ENCODE measurements around the gene ADORA2B. TPM values are rescaled to one million over a fixed set of nuclear protein-coding genes. Genes with fewer than 3 reads are reported as not detected.

ADORA2B gene
- total RNA-seq, 1 donor = 2.2 TPM

DNA sequence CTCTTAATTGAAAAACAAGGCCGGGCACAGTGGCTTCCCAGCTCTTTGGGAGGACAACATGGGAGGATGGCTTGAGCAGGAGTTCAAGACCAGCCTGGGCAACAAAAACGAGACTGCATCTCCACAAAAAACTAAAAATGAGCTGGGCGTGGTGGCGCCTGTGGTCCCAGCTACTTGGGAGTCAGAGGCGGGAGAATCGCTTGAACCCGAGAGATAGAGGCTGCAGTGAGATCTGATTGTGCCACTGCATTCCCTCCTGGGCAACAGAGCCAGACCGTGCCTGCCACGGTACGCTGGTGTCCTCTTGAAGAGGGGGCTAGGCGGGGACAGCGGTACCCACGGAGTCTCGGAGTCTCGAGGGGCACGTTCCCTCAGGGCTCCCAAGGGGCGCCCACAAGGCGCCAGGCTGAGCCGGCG lies 27.9 kb upstream of the ADORA2B start:
- H3K27me3 ChIP-seq (ENCODE audit: insufficient read depth, low read length) = peaks cover 4% of the 10 kb centered on the region
- no peaks in the 10 kb centered on the region for H3K9me3 ChIP-seq (ENCODE audit: low read depth, low read length)
- H3K4me1 ChIP-seq (ENCODE audit: insufficient read depth, low read length) = peaks cover 22% of the 10 kb centered on the region
- no peak overlapping the region for H3K4me3 ChIP-seq (ENCODE audit: low read length)

- H3K9me3 ChIP-seq (ENCODE audit: low read depth, low read length) = no peaks in the 10 kb centered on the region
- no peak overlapping the region for H3K4me3 ChIP-seq (ENCODE audit: low read length)
- peaks cover 4% of the 10 kb centered on the region for H3K27me3 ChIP-seq (ENCODE audit: insufficient read depth, low read length)
- H3K4me1 ChIP-seq (ENCODE audit: insufficient read depth, low read length) = peaks cover 22% of the 10 kb centered on the region
Measured at GRCh38 chr17:15917438-15918027, 27.4 kb upstream of the ADORA2B start.

DNA sequence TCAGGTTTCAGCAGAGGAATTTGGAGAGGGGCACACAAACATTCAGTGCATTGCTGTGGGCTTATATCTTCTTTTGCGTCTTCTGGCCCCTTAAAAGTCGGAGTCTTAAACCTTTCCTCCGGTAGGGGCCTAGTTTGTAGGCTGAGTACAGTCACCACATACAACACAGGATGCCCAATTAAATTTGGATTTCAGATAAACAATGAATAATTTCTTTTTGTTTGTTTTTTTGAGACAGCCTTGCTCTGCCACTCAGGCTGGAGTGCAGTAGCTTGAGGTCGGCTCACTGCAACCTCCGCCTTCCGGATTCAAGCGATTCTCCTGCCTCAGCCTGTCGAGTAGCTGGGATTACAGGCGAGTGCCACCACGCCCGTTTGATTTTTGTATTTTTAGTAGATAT lies 26.7 kb upstream of the ADORA2B start:
- Histone ChIP-seq H3K4me1 (ENCODE audit: insufficient read depth, low read length) (peaks cover 22% of the 10 kb centered on the region), H3K9me3 (ENCODE audit: low read depth, low read length) (no peaks in the 10 kb centered on the region), H3K4me3 (ENCODE audit: low read length) (no peak overlapping the region), H3K27me3 (ENCODE audit: insufficient read depth, low read length) (peaks cover 4% of the 10 kb centered on the region)

- no peak overlapping the region for H3K4me3 ChIP-seq (ENCODE audit: low read length)
Measured at GRCh38 chr17:15918661-15919259, 26.2 kb upstream of the ADORA2B start.

DNA sequence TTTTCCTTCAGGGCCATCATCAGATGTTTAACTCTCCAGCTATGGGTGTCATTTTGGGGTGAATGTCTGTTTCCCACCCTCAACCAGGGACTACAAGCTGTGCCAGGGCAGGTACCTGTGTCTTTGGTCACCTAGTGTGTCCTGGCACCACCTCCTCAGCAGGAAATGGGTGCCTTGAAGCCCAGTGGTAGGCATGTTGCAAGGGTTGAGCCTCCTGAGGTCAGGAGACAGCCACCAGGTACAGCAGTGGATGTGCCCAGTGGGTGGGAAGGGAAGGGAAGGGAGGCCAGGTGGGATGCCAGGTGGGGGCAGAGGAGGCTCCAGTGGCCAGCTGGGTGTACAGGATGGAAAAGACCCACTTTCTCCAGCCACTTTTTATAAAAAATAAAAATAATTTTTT lies 25.5 kb upstream of the ADORA2B start:
- H3K4me3 ChIP-seq (ENCODE audit: low read length) = no peak overlapping the region
- no peaks in the 10 kb centered on the region for H3K9me3 ChIP-seq (ENCODE audit: low read depth, low read length)
- peaks cover 4% of the 10 kb centered on the region for H3K27me3 ChIP-seq (ENCODE audit: insufficient read depth, low read length)
- H3K4me1 ChIP-seq (ENCODE audit: insufficient read depth, low read length) = peaks cover 13% of the 10 kb centered on the region

More at GRCh38 chr17:15918661-15919259, 26.2 kb upstream of the ADORA2B start:
- peaks cover 20% of the 10 kb centered on the region for H3K4me1 ChIP-seq (ENCODE audit: insufficient read depth, low read length)
- H3K9me3 ChIP-seq (ENCODE audit: low read depth, low read length) = no peaks in the 10 kb centered on the region
- peaks cover 4% of the 10 kb centered on the region for H3K27me3 ChIP-seq (ENCODE audit: insufficient read depth, low read length)

- Histone ChIP-seq H3K4me3 (ENCODE audit: low read length) (no peak overlapping the region), H3K27me3 (ENCODE audit: insufficient read depth, low read length) (peaks cover 4% of the 10 kb centered on the region), H3K9me3 (ENCODE audit: low read depth, low read length) (no peaks in the 10 kb centered on the region)
Measured at GRCh38 chr17:15920758-15921239, 24.1 kb upstream of the ADORA2B start.

DNA sequence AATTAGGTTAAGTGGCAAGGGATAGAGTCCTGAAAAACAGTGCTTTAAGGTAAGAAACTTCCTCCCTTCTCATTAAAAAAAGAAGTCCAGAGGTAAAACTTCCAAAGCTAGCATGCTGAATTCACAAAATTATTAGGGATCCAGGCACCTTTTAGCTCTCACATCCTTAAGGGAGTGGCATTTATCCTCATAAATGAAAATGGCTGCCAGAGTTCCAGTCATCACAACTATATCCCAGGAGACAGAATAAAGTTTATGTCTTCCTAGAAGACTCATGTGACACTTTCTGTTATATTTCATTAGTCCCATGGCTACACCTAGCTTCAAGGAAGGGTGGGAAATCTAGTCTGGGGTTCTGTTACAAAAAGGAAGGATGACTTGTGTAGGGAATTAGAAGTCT lies 23.3 kb upstream of the ADORA2B start:
- Histone ChIP-seq H3K4me3 (ENCODE audit: low read length) (no peak overlapping the region), H3K27me3 (ENCODE audit: insufficient read depth, low read length) (peaks cover 4% of the 10 kb centered on the region), H3K4me1 (ENCODE audit: insufficient read depth, low read length) (peaks cover 3% of the 10 kb centered on the region), H3K9me3 (ENCODE audit: low read depth, low read length) (no peaks in the 10 kb centered on the region)

More at GRCh38 chr17:15920758-15921239, 24.1 kb upstream of the ADORA2B start:
- H3K4me1 ChIP-seq (ENCODE audit: insufficient read depth, low read length) = peaks cover 3% of the 10 kb centered on the region

- no peak overlapping the region for H3K4me3 ChIP-seq (ENCODE audit: low read length)
- no peaks in the 10 kb centered on the region for H3K9me3 ChIP-seq (ENCODE audit: low read depth, low read length)
- H3K27me3 ChIP-seq (ENCODE audit: insufficient read depth, low read length) = no peaks in the 10 kb centered on the region
- peaks cover 7% of the 10 kb centered on the region for H3K4me1 ChIP-seq (ENCODE audit: insufficient read depth, low read length)
Measured at GRCh38 chr17:15922586-15922985, 22.3 kb upstream of the ADORA2B start.

DNA sequence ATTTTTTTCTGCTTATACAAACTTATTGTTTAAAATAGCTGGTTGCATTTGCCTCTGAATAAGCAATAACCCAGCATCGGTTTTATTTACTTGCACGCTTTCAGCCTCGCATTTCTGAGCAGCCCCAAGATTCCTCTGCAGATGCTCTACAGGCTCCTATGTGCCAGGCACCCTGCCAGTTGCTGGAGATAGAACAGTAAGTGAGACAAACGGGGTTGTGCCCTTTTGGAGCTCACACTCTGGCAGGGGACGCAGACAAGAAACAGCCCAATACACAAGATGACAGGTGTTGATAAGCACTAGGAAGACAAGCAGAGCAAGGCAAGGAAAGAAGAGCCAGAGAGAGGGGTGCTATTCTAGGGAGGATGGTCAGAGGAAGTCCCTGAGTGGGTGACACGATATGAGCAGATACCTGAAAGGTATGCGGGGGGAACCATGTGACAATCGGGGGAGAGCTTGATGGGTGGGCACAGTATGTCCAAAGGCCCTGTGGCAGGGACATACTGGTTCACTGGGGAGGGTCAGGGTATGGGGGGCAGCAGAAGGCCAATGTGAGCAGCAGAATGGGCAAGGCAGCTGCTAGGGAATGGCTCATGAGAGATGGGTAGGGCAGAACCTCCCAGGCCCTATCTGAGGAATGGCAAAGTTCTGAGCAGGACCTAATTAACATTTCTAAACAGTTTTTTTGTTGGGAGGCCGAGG lies 18.7 kb upstream of the ADORA2B start:
- no peak overlapping the region for H3K4me3 ChIP-seq (ENCODE audit: low read length)
- no peaks in the 10 kb centered on the region for H3K27me3 ChIP-seq (ENCODE audit: insufficient read depth, low read length)
- H3K4me1 ChIP-seq (ENCODE audit: insufficient read depth, low read length) = peaks cover 25% of the 10 kb centered on the region
- no peaks in the 10 kb centered on the region for H3K9me3 ChIP-seq (ENCODE audit: low read depth, low read length)

DNA sequence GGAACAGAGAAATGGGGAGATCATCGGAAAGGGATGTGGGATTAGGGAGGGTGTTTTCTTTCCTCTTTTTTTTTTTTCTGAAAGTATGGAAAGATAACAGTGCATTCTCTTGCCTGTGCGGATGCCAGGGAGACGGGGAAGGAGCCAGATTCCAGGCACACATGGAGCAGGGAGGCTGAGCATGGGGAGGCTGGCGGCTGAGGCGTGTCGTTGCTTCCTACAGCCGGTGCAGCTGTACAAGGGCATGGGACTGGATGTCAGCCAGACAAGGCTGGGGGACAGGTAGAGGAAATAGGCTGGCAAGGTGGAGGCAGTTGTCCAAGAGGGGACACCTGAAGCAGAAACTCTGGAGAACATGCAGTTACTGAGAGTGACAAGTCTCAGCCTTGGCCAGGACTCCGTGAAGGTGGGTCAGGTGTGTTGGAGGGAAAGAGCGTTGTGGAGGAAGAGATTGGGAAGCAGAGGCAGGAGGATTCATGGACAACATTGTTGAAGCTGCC lies 16.6 kb upstream of the ADORA2B start:
- no peaks in the 10 kb centered on the region for H3K9me3 ChIP-seq (ENCODE audit: low read depth, low read length)

DNA sequence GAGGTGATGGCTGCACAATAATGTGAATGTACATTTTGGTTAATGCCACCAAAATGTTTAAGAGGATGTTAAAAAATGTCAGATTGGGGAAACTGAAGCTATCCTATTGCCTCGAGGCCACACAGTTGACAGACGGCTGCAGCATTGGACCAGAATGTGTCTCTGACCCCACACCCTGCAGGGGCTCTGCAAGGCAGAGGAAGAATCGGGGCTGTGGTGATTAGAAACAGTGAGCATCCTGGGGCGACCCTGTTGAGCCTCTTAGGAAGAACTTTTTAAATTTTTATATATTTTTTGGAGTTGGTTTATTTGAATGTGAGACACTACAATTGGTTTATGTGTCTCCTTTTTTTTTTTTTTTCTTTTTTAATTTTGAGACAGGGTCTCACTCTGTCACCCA lies 15.0 kb upstream of the ADORA2B start:
- peaks cover 25% of the 10 kb centered on the region for H3K4me1 ChIP-seq (ENCODE audit: insufficient read depth, low read length)
- H3K9me3 ChIP-seq (ENCODE audit: low read depth, low read length) = no peaks in the 10 kb centered on the region
- no peaks in the 10 kb centered on the region for H3K27me3 ChIP-seq (ENCODE audit: insufficient read depth, low read length)
- no peak overlapping the region for H3K4me3 ChIP-seq (ENCODE audit: low read length)

More for the DNA sequence above, 16.6 kb upstream of the ADORA2B start:
- Histone ChIP-seq H3K4me1 (ENCODE audit: insufficient read depth, low read length) (peaks cover 25% of the 10 kb centered on the region), H3K27me3 (ENCODE audit: insufficient read depth, low read length) (no peaks in the 10 kb centered on the region), H3K4me3 (ENCODE audit: low read length) (no peak overlapping the region)

GRCh38 chr17:15930426-15930825 lies 14.5 kb upstream of the ADORA2B start:
- Histone ChIP-seq H3K4me1 (ENCODE audit: insufficient read depth, low read length) (peaks cover 25% of the 10 kb centered on the region), H3K4me3 (ENCODE audit: low read length) (no peak overlapping the region), H3K9me3 (ENCODE audit: low read depth, low read length) (no peaks in the 10 kb centered on the region), H3K27me3 (ENCODE audit: insufficient read depth, low read length) (no peaks in the 10 kb centered on the region)

- Histone ChIP-seq H3K4me1 (ENCODE audit: insufficient read depth, low read length) (peaks cover 25% of the 10 kb centered on the region), H3K4me3 (ENCODE audit: low read length) (no peak overlapping the region), H3K27me3 (ENCODE audit: insufficient read depth, low read length) (no peaks in the 10 kb centered on the region), H3K9me3 (ENCODE audit: low read depth, low read length) (no peaks in the 10 kb centered on the region)
Measured at GRCh38 chr17:15931394-15931793, 13.5 kb upstream of the ADORA2B start.

DNA sequence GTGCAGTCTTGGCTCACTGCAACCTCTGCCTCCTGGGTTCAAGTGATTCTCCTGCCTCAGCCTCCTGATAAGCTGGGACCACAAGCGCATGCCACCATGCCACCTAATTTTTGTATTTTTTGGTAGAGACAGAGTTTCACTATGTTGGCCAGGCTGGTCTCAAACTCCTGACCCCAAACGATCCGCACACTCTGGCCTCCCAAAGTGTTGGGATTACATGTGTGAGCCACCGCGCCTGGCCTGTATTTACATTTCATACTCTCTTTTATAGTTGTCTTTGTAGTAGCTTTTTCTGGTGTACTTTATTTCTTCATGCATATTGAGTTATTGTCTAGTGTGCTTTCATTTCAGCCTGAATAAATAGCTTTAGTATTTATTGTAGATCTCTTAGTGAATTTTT lies 10.1 kb upstream of the ADORA2B start:
- Histone ChIP-seq H3K27me3 (ENCODE audit: insufficient read depth, low read length) (no peaks in the 10 kb centered on the region), H3K4me1 (ENCODE audit: insufficient read depth, low read length) (peaks cover 2% of the 10 kb centered on the region), H3K9me3 (ENCODE audit: low read depth, low read length) (no peaks in the 10 kb centered on the region), H3K4me3 (ENCODE audit: low read length) (no peak overlapping the region)

DNA sequence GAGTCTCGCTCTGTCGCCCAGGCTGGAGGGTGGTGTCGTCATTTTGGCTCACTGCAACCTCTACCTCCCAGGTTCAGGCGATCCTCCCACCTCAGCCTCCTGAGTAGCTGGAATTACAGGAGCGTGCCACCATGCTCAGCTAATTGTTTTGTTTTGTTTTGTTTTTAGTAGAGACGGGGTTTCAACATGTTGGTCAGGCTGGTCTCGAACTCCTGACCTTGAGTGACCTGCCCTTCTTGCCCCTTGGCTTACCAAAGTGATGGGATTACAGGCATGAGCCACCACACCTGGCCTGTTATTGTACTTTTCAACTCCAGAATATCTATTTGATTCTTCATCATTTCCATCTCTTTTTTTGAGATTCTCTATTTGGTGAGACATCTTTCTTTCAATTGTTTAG lies 9.0 kb upstream of the ADORA2B start:
- no peaks in the 10 kb centered on the region for H3K4me1 ChIP-seq (ENCODE audit: insufficient read depth, low read length)
- H3K9me3 ChIP-seq (ENCODE audit: low read depth, low read length) = no peaks in the 10 kb centered on the region
- no peak overlapping the region for H3K4me3 ChIP-seq (ENCODE audit: low read length)
- no peaks in the 10 kb centered on the region for H3K27me3 ChIP-seq (ENCODE audit: insufficient read depth, low read length)

All from mononuclear cell (primary cell).